Esophagus squamous epithelium (tissue), 4 donors: Measurements from ENCODE around the gene COL23A1.

ENCODE experiments used
- POLR2A ChIP-seq, 4 donors: fragments of 450-650 bp; IDR thresholded peaks; one replicate each; pipeline ENCODE4 v1.6.1; 2017; ENCODE audit warnings: antibody characterized with exemption in 4 of 4, mild to moderate bottlenecking in 4 of 4, moderate library complexity in 3 of 4
- TF ChIP-seq, protein P1 (sequence below), 6 experiments: fragments of 450-650 bp in 4 of 6; fragments of 200-600 bp in 2 of 6; sonication (generic) in 2 of 6; IDR thresholded peaks; one replicate each; pipeline ENCODE4 v1.5.1; 2016 to 2019; ENCODE audit warnings: antibody characterized with exemption in 6 of 6, mild to moderate bottlenecking in 4 of 6, moderate library complexity in 4 of 6

- TF ChIP-seq, protein P1, sequence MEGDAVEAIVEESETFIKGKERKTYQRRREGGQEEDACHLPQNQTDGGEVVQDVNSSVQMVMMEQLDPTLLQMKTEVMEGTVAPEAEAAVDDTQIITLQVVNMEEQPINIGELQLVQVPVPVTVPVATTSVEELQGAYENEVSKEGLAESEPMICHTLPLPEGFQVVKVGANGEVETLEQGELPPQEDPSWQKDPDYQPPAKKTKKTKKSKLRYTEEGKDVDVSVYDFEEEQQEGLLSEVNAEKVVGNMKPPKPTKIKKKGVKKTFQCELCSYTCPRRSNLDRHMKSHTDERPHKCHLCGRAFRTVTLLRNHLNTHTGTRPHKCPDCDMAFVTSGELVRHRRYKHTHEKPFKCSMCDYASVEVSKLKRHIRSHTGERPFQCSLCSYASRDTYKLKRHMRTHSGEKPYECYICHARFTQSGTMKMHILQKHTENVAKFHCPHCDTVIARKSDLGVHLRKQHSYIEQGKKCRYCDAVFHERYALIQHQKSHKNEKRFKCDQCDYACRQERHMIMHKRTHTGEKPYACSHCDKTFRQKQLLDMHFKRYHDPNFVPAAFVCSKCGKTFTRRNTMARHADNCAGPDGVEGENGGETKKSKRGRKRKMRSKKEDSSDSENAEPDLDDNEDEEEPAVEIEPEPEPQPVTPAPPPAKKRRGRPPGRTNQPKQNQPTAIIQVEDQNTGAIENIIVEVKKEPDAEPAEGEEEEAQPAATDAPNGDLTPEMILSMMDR (IDR thresholded peaks at IDR 0.05) = no peak
- no peak for TF ChIP-seq POLR2A (IDR thresholded peaks at IDR 0.05)
Measured at GRCh38 chr5:178312880-178313282, 277.3 kb downstream of the COL23A1 start.
